GM19452 (cell line): ENCODE measurements around the gene SEMA4A.

Experiments
- ATAC-seq: cut with Tn5 transposase; IDR thresholded peaks from one replicate; pipeline ENCODE4 v1.9.1; 2021; ENCODE audit not compliant: unreplicated experiment

The SEMA4A gene

GRCh38 chr1:156226782-156227181 is 73.4 kb downstream of the SEMA4A start:
- peak; percentile 2 for ATAC-seq
